D721Med (cell line): Measurements from ENCODE around the gene GID8.

Experiments used
- DNase-seq: peaks from one replicate; pipeline ENCODE4 v3.0.0; 2011; ENCODE audit warnings: low spot score; ENCODE audit not compliant: insufficient read length
- FAIRE-seq: peaks from 2 replicates; lab custom pipeline; 2011; peaks lifted over from hg19 to GRCh38; lab: Jason Lieb, UNC
- CTCF ChIP-seq: IDR thresholded peaks from 2 replicates; pipeline ENCODE4 v1.5.1; 2012; ENCODE audit warnings: mild to moderate bottlenecking, control low read depth; ENCODE audit not compliant: insufficient read depth; ENCODE audit errors: missing control alignments

The GID8 gene

DNA sequence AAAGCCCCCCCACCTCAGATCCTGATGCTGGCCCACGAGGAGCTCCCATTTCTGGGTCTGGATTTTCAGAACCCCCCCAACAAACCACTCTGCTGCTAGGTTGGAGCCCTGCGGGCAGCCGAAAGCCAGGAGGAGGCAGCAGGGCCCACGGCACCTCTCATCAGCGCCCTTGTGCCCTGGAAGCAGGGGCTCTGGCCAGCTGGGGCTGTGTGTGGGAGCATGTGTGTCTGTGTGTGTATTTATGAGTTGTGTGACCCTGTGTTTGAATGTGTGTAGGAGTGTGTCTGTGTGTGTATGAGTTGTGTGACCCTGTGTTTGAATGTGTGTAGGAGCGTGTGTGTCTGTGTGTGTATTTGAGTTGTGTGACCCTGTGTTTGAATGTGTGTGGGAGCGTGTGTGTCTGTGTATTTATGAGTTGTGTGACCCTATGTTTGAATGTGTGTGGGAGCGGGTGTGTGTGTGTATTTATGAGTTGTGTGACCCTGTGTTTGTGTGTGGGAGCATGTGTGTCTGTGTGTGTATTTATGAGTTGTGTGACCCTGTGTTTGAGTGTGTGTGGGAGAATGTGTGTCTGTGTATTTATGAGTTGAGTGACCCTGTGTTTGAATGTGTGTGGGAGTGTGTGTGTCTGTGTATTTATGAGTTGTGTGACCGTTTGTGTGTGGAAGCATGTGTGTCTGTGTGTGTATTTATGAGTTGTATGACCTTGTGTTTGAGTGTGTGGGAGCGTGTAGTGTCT is 33.4 kb downstream of the GID8 start:
- no peak for FAIRE-seq
- no peak for DNase-seq
- TF ChIP-seq CTCF: no peak

DNA sequence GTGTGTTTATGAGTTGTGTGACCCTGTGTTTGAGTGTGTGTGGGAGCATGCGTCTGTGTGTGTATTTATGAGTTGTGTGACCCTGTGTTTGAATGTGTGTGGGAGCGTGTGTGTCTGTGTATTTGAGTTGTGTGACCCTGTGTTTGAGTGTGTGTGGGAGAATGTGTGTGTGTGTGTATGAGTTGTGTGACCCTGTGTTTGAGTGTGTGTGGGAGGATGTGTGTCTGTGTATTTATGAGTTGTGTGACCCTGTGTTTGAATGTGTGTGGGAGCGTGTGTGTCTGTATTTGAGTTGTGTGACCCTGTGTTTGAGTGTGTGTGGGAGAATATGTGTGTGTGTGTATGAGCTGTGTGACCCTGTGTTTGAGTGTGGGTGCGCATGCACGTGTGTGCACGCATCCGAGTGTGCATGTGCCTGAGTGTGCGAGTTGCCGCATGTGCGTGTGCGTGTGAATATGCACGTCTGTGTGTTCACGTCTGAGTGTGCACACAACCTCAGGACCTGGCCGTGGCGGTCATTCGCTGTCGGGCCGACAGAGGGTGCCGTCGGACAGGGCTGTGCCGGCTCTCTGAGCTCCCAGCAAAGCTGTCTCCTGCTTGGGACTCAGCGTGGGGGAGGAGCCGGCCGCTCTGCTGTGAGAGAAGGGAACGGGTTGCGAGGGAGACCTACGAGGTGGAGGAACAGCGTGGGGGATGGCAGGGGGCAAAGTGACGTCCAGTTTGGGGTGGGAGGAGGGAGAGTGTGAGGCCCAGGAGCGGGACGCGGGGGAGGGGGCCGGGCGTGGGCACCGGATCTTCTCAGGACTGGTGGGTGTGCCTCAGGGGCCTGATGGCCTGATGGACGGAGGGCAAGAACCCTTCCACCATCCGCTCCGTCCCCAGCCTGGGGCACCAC is 34.2 kb downstream of the GID8 start:
- TF ChIP-seq CTCF: peak; percentile 88
- no peak for FAIRE-seq
- peak; percentile 99 for DNase-seq

DNA sequence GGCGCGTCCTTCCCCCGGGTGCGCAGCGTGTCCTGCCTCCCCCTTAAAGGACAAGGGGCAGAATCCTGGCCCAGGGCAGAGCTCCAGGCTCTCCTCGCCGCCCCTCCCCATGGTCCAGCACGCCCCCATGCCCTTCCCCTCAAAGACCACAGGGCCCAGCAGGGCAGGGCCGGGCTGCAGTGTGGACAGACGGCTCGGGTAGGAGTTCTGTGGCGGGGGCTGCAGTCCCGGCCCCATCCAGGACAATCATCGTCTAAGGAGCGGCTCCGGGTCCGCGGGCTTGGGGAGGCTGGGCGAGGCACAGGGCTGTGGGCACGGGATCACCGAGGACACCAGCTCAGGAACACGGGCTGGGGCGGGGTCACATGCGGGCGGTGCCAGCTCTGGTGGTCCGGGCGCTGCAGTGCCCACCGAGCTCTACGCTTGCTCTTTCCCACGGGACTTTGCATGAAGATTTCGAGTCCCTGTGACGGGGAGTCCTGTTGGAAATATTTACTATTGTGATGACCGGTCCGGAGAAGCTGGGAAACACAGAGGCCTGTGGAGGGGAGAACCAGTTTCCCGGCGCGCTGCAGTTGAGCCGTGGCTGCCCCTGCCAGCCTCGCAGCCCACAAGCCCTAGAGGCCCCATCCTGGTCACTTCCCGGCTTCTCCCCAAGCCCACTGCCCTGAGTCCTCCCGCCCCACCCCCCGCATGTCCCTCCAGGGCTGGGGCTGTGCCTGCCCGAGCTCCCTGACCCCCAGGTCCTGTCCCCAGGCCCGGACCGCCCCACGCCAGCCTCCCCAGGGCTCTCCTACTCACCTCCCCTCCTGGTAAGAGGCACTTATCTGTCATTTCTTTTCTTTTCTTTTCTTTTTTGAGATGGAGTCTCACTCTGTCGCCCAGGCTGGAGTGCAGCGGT is 35.1 kb downstream of the GID8 start:
- TF ChIP-seq CTCF: no peak
- DNase-seq: no peak
- FAIRE-seq: no peak

DNA sequence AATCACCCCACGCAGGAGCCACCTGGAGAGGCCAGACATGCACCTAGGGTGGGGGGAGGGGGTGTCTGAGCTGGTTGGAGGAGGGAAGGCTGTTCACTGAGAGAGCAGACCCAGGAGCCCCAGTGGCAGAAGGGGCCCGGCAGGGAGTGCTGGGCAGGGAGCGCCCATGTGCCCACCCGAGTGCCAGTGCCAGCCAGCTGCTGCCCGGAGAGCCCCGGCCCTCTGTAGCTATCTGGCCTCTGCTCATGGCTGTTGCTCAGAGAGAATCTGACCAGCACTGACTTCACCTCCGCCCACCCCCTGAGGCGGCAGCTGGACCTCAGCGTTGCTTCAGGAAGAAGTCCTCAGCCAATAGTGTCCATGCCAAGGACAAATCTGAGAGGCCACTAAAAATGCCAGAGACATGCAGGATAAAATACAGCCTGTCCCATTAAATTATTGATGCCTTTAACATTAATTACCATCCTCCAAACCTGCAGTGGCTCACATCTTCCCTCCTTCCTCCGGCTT is 37.4 kb downstream of the GID8 start:
- TF ChIP-seq CTCF: no peak
- DNase-seq: no peak
- FAIRE-seq: no peak

DNA sequence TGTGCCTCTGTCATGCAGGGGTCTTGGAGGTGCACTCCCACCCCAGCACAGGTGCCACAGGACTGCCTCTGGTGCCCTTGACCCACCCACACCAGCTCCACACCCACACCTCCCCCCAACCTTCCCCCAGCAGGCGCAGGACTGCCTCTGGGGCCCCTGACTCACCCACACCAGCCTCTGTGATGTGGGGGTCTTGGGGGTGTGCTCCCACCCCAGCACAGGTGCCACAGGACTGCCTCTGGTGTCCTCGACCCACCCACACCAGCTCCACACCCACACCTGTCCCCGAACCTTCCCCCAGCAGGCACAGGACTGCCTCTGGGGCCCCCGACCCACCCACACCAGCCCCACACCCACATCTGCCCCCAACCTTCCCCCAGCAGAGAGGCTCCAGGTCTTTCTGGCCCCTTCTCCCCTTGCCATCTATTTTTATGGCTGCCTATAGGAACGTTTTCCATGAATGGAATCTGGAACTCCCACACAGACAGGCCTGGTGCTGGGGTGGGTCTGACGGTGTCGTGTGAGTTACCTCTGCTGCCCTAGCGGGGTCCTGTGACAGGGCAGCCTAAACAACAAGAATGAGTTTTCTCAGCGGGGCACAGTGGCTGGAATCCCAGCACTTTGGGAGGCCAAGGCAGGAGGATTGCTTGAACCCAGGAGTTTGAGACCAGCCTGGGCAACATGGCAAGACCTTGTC is 38.0 kb downstream of the GID8 start:
- no peak for TF ChIP-seq CTCF
- FAIRE-seq (no peak), DNase-seq (no peak)

GRCh38 chr20:62976886-62977285 is 38.9 kb downstream of the GID8 start:
- no peak for FAIRE-seq
- no peak for DNase-seq
- no peak for TF ChIP-seq CTCF
